T-helper 1 cell (primary cell): ENCODE data around the gene SLC27A4.

Experiments used
- DNase-seq, 5 donors: peaks; one replicate each; pipeline ENCODE4 v3.0.0-alpha.2; 2012 to 2020

The SLC27A4 gene

GRCh38 chr9:128369024-128369706 lies 28.8 kb downstream of the SLC27A4 start:
- DNase-seq, result no peak

GRCh38 chr9:128370367-128370751 lies 30.0 kb downstream of the SLC27A4 start:
- no peak for DNase-seq

- peak; percentile 91 to 98 (median 93) for DNase-seq
These were observed 30.7 kb downstream of the SLC27A4 start, which contains the start of gene URM1 for GRCh38 chr9:128370752-128371629. URM1 (plus strand) TSS chr9:128371374; CDS start chr9:128371381, 7 bp downstream.

GRCh38 chr9:128371630-128372117 lies 31.3 kb downstream of the SLC27A4 start:
- no peak for DNase-seq

- DNase-seq, result no peak
These were observed 31.9 kb downstream of the SLC27A4 start for GRCh38 chr9:128372188-128372641.

GRCh38 chr9:128372784-128373183 lies 32.5 kb downstream of the SLC27A4 start:
- no peak for DNase-seq

- DNase-seq, result no peak
These were observed 33.9 kb downstream of the SLC27A4 start for GRCh38 chr9:128374221-128374675.

- no peak for DNase-seq
These were observed 35.5 kb downstream of the SLC27A4 start for GRCh38 chr9:128375865-128376264.

GRCh38 chr9:128382261-128382660 lies 41.9 kb downstream of the SLC27A4 start:
- DNase-seq, result no peak

- DNase-seq, result no peak
These were observed 42.9 kb downstream of the SLC27A4 start for GRCh38 chr9:128383007-128383753.

- DNase-seq, result no peak
These were observed 43.5 kb downstream of the SLC27A4 start for GRCh38 chr9:128383791-128384190.

GRCh38 chr9:128384801-128385495 lies 44.6 kb downstream of the SLC27A4 start:
- no peak for DNase-seq

- no peak for DNase-seq
These were observed 45.5 kb downstream of the SLC27A4 start for GRCh38 chr9:128385496-128386460.

- no peak for DNase-seq
These were observed 47.8 kb downstream of the SLC27A4 start for GRCh38 chr9:128388150-128388549.

GRCh38 chr9:128389395-128390149 lies 49.2 kb downstream of the SLC27A4 start:
- no peak for DNase-seq

- no peak for DNase-seq
These were observed 50.0 kb downstream of the SLC27A4 start for GRCh38 chr9:128390150-128390812.

GRCh38 chr9:128390813-128391711 lies 50.7 kb downstream of the SLC27A4 start:
- DNase-seq, result no peak

GRCh38 chr9:128391956-128392301 lies 51.6 kb downstream of the SLC27A4 start:
- DNase-seq, result no peak
